Erythroblast (primary cell): ENCODE results near the gene ACVR2A.

ENCODE experiments used
- GATA1 ChIP-seq: IDR thresholded peaks from 2 replicates; pipeline ENCODE4 v1.6.1; 2011; ENCODE audit warnings: low read depth, mild to moderate bottlenecking, control low read depth, low read length, moderate library complexity
- POLR2A ChIP-seq: IDR thresholded peaks from 2 replicates; pipeline ENCODE4 v1.6.1; 2011; ENCODE audit warnings: mild to moderate bottlenecking, low read length

DNA sequence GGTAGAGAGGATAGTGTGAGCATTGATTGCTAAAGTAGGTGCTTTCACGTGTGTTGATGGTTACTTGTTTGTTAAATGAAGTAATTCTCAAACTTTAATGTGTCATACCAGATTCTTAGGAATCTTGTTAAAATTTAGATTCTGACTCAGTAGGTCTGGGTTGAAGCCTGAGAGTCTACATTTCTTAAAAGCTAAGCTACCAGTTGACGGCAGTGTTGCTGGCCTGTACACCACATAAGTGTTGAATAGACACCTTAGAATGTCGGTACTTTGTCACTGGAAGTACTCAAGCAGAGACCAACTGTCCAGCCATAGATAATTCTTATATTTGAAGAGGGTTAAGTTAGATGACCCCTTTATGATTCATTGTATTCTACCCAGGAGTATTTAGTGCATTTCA is 79.8 kb downstream of the ACVR2A start:
- TF ChIP-seq POLR2A (no peak), GATA1 (no peak)
